ENCODE results near the gene LDLRAP1. TPM values are rescaled to one million over a fixed set of nuclear protein-coding genes. Genes with fewer than 3 reads are reported as not detected.

Gene LDLRAP1
- total and polyA plus RNA-seq, 9 of the 15 experiments (the other 6 are each of a cell fraction or from before 2014, with no cell fraction given), result 0.56 to 29.6 (median 16.2) TPM

DNA sequence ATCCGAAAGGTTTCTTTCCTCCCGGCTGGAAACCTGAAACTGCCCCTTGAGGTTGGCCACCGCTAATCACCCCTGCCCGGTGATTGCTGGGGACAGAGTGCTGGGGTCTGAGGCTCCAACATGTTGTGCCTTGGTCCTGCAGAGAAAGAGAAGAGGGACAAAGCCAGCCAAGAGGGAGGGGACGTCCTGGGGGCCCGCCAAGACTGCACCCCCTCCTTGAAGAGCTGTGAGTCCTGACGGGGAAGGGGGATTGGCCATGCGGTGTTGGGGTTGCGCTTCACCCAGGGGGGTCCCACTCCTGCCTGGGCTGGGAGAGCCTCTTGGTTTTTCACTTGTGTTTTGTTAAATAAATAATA is 19.5 kb downstream of the LDLRAP1 start (continued):
- peak; percentile 16; the same call in 1 of the 2 replicates for TF ChIP-seq ADNP (tag; IDR thresholded peaks at IDR 0.05)
- no peak for TF ChIP-seq ZKSCAN3 (CRISPR knock-in tag; IDR thresholded peaks at IDR 0.05)
- TF ChIP-seq ESRRA (IDR thresholded peaks at IDR 0.05; ENCODE audit: borderline replicate concordance, low read depth), result no peak
- no peak for TF ChIP-seq FOXJ3 (CRISPR knock-in tag; IDR thresholded peaks at IDR 0.05)

DNA sequence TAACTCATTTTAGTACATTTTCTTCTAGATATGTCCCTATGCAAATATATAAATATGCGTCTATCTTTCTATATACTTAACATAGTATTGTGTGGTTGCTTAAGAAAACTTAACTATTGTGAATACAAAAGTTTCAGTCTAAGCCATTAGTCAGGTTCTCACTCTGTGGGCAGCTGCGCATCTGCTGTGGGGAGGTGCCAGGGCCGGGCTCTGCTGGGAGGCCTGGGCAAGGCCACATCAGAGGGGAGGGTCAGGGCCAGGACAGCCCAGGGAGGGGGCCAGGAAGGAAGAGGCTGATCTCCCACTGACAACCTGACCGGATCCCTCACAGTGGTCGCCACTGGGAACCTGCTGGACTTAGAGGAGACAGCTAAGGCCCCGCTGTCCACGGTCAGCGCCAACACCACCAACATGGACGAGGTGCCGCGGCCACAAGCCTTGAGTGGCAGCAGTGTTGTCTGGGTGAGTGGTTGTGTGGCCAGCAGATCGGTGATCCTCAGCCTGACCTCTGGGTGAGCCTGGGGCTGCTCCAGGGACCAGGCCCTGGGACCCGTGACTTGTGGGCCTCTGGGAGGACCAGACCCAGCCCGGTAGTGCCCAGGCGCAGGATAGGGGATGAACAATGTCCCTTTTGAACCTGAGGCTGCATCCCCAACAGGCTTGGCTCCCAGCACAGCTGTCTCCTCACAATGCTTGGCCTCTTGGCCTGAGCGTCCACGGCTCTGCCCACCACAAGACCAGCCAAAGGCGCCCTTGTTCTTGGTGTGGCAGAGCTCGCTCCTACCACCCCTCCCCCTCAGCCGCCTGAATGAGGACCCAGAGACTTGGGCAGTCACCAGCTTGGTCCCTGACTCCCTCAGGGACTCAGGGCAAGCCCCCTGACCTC is 20.2 kb downstream of the LDLRAP1 start:
- H3K27me3 ChIP-seq (ENCODE audit: control insufficient read depth in 2 of 2, insufficient read depth in 2 of 2, low read length in 2 of 2), result no peaks in the 10 kb centered on the region
- H3K36me3 ChIP-seq (ENCODE audit: control insufficient read depth, insufficient read depth, low read length), result peaks cover 41% of the 10 kb centered on the region; the same call in 1 of the 3 replicates
- H3K9me3 ChIP-seq (replicated peaks; ENCODE audit: control insufficient read depth, insufficient read depth, low read depth, low read length), result no peaks in the 10 kb centered on the region
- FAIRE-seq (no peak), ATAC-seq (no peak), DNase-seq (ENCODE audit: extremely low read depth in 1 of 4, low spot score in 3 of 4) (no peak)
- intact Hi-C loops (cut with micrococcal nuclease), result no loop called here
- no peak overlapping the region for H3K4me2 ChIP-seq (ENCODE audit: insufficient read depth, low read length)
- peak overlapping the region in 1 of 2 experiments; percentile 64; a peak in 2 of 4 replicates for H3K9ac ChIP-seq (ENCODE audit: insufficient read depth in 1 of 2, low read depth in 2 of 2, low read length in 2 of 2)
- POLR2A ChIA-PET, result interaction anchor here (0.7 to 4.9 kb wide), 2 partner anchors 10 to 14 kb away, joined by 3 to 31 read pairs; no protein-coding TSS in a partner anchor
- H4K20me1 ChIP-seq (replicated peaks; ENCODE audit: control insufficient read depth, insufficient read depth, low read length), result no peaks in the 10 kb centered on the region
- peaks cover 12 to 39% of the 10 kb centered on the region in 2 experiments for H3K4me1 ChIP-seq (replicated peaks in 1 of 2; ENCODE audit: control insufficient read depth in 2 of 2, insufficient read depth in 2 of 2, low read length in 2 of 2)
- 89% methylated on average over 20 of the region's 20 CpGs for WGBS (ENCODE audit: insufficient coverage, low coverage, missing lambda C conversion rate)
- no peaks in the 10 kb centered on the region for H3K79me2 ChIP-seq (ENCODE audit: control insufficient read depth, insufficient read depth, low read length)
- H2AFZ ChIP-seq (ENCODE audit: low read depth, low read length), result no peak overlapping the region
- H3K4me3 ChIP-seq, result no peak overlapping the region
- no peak overlapping the region for H3K27ac ChIP-seq (ENCODE audit: extremely low read depth, low read depth, low read length)
- in situ Hi-C loops (cut with MboI), result loop anchor here (10.0 kb wide), 1 partner anchor 1719 kb away; no protein-coding TSS in a partner anchor
- CTCF ChIA-PET (ENCODE audit: low intra/inter-chr PET ratio), result no interaction called here
- no TSS peak for BruUV-seq (replicated peaks)
- no peak for TF ChIP-seq NFYB (IDR thresholded peaks at IDR 0.05; ENCODE audit: extremely low read depth, insufficient read length)
- TF ChIP-seq, protein P1, sequence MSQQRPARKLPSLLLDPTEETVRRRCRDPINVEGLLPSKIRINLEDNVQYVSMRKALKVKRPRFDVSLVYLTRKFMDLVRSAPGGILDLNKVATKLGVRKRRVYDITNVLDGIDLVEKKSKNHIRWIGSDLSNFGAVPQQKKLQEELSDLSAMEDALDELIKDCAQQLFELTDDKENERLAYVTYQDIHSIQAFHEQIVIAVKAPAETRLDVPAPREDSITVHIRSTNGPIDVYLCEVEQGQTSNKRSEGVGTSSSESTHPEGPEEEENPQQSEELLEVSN (IDR thresholded peaks at IDR 0.05; ENCODE audit: borderline replicate concordance in 1 of 2, extremely low read depth in 1 of 2, insufficient read depth in 1 of 2, insufficient read length in 1 of 2, low read depth in 1 of 2, low read length in 1 of 2, poor library complexity in 1 of 2, severe bottlenecking in 1 of 2), result no peak
- no peak for TF ChIP-seq ZNF316 (IDR thresholded peaks at IDR 0.05)
- TF ChIP-seq L3MBTL2 (IDR thresholded peaks at IDR 0.05), result no peak
- TF ChIP-seq, protein P2, sequence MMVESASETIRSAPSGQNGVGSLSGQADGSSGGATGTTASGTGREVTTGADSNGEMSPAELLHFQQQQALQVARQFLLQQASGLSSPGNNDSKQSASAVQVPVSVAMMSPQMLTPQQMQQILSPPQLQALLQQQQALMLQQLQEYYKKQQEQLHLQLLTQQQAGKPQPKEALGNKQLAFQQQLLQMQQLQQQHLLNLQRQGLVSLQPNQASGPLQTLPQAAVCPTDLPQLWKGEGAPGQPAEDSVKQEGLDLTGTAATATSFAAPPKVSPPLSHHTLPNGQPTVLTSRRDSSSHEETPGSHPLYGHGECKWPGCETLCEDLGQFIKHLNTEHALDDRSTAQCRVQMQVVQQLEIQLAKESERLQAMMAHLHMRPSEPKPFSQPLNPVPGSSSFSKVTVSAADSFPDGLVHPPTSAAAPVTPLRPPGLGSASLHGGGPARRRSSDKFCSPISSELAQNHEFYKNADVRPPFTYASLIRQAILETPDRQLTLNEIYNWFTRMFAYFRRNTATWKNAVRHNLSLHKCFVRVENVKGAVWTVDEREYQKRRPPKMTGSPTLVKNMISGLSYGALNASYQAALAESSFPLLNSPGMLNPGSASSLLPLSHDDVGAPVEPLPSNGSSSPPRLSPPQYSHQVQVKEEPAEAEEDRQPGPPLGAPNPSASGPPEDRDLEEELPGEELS (CRISPR knock-in tag; IDR thresholded peaks at IDR 0.05; ENCODE audit: borderline replicate concordance), result no peak
- TF ChIP-seq POLR2G (IDR thresholded peaks at IDR 0.05; ENCODE audit: low read depth, low read length), result 0 out of 2 replicates have a peak, but pooled peaks have one; percentile 25
- no peak for TF ChIP-seq RBM34 (IDR thresholded peaks at IDR 0.05; ENCODE audit: borderline replicate concordance, insufficient read depth, low read length)
- no peak for TF ChIP-seq PCBP1 (IDR thresholded peaks at IDR 0.05; ENCODE audit: low read depth, low read length, poor library complexity, severe bottlenecking)
- TF ChIP-seq ZNF695 (CRISPR knock-in tag; IDR thresholded peaks at IDR 0.05), result no peak
- no peaks in the 10 kb centered on the region for H3K9me1 ChIP-seq (ENCODE audit: control insufficient read depth, insufficient read depth, low read length)

Data from K562 (cell line).